Measurements from ENCODE around the gene UBE2K.
"Not testable (repeated sequence)": the region's sequence is repeated elsewhere in the genome, so short reads cannot be mapped to it uniquely, and the experiment has no call there.

UBE2K gene

DNA sequence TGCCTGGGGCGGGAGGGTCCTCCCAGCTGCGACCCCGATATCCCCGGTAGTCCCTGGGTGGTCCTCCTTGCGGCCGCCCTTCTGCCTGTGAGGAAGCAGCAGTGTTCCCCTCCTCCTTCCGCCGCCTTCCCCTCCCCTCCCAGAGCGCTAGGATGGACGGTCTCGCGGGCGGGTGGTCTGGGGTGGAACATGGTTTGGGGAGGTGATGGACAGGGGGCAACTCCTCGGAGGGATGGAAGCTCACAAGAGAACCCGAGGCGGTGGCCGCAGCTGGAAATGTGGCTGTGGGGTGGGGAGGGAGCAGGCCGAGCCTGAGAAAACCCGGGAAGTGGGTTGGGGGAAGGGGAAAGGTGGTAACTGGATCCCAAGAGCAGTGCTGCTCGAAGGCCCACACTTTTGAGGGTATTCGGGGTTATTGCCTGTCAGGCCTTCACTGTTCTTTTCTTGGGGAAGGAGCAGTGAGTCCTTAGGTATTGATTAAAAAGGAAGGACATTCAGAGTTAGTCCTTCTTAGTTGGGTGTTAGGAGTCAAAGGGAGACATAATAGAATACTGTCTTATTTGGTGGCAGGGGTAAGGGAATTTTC lies 581 bp downstream of the UBE2K start:
- DNase-seq: no peak

DNA sequence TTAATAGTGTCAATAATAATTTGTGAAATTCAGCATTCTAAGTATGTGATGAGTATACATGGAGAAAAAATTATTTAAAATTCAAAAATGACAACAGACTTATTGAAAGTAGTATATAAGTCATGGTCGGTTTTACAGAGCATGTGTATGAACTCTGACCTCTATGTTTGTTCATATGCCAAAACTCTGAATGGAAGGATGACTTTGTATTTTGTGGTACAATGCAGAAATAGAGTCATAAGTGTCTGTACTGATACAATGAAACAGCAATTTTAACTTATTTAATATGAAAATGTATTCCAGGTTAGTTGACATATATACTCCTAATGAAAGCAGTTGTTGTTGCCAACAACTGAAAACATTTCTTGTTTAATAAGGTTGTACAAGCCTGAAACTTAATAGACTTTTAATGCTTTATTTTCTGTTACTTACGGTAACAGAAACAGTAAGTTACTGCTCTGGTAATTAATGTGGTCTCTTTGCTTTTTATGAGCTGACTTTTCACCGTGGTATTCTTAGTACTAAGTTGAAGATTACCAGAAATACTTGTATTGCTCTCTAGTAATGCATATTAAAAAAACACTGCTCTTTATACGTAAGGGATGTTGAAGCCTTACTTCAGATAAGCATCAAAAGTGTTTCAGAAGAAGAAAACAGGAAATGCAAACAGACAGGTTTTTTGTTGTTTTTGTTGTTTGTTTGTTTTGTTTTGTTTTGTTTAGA lies 1.9 kb downstream of the UBE2K start:
- DNase-seq: no peak

DNA sequence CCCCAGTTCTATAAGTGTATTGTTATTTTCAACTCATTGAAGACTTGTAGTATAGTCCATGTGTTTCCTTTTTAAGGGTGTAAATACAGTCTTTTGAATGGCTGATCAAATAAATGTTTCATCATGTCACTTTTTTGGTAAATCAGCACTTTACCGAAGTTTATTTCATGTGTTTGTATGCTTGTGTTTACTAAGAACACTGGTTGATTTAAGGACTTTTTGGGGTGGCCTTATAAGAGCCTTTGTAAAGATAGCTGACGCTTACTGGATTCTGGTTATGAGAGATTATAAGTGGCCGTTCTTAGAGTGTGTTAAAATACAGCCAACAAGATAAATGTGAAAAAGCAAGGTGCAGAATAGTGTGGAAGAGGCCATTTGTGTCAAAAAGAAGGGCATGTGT lies 2.6 kb downstream of the UBE2K start:
- DNase-seq: no peak

DNA sequence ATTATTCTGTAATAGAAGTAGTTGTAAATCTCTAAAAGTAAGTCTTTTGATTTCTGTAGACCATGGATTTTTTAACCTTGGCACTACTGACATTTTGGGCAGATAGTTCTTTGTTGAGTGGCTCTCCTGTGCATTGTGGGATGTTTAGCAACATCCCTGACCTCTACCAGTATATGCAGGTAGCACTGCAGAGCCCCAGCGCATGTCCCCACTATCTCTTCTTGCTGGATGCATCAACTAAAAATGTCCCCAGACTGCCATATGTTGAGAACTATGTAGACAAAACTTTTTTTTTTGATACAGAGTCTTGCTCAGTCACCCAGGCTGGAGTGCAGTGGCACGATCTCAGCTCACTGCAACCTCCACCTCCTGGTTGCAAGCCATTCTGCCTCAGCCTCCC lies 4.8 kb downstream of the UBE2K start:
- no peak for DNase-seq

DNA sequence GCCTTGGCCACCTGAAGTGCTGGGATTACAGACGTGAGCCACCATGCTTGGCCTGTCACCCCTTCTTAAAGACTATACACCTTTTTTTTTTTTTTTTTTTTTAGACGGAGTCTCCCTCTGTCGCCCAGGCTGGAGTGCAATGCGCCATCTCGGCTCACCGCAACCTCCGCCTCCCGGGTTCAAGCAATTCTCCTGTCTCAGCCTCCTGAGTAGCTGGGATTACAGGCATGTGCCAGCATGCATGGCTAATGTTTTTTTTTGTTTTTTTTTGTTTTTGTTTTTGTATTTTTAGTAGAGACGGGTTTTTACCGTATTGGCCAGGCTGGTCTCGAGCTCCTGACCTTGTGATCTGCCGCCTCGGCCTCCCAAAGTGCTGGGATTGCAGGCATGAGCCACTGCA lies 6.9 kb downstream of the UBE2K start:
- not testable (repeated sequence) for DNase-seq

DNA sequence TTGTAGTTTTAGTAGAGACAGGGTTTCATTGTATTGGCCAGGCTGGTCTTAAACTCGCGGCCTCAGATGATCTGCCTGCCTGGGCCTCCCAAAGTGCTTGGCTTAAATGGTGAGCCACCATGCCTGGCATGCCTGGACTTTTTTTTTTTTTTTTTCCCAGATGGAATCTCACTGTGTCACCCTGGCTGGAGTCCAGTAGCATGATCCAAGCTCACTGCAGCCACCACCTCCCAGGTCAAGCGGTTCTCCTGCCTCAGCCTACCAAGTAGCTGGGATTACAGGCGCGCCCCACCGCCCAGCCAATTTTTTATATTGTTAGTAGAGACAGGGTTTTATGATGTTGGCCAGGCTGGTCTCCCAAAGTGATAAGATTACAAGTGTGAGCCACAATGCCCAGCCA lies 8.4 kb downstream of the UBE2K start:
- no peak for DNase-seq

DNA sequence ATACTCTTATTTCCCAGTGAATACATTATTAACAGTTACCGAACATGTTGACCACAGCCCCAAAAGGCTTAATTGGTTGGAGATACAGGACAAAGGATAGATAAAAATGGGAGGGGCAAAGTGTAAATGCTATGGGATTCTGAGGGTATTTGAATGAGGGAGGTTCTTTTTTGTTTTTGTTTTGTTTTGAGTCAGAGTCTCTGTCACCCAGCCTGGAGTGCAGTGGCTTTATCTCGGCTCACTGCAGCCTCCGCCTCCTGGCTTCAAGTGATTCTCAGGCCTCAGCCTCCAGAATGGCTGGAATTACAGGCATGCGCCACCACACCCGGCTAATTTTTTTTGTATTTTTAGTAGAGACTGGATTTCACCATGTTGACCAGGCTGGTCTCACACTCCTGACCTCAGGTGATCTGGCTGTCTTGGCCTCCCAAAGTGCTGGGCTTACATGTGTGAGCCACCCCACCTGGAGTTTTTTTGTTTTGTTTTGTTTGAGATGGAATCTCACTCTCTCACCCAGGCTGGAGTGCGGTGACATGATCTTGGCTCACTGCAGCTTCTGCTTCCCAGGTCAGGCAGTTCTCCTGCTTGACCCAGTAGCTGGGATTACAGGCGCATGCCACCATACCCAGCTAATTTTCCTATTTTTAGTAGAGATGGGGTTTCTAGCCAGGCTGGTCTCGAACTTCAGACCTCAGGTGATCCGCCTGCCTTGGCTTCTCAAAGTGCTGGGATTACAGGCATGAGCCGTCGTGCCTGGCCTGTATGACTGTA lies 9.0 kb downstream of the UBE2K start:
- no peak for DNase-seq

DNA sequence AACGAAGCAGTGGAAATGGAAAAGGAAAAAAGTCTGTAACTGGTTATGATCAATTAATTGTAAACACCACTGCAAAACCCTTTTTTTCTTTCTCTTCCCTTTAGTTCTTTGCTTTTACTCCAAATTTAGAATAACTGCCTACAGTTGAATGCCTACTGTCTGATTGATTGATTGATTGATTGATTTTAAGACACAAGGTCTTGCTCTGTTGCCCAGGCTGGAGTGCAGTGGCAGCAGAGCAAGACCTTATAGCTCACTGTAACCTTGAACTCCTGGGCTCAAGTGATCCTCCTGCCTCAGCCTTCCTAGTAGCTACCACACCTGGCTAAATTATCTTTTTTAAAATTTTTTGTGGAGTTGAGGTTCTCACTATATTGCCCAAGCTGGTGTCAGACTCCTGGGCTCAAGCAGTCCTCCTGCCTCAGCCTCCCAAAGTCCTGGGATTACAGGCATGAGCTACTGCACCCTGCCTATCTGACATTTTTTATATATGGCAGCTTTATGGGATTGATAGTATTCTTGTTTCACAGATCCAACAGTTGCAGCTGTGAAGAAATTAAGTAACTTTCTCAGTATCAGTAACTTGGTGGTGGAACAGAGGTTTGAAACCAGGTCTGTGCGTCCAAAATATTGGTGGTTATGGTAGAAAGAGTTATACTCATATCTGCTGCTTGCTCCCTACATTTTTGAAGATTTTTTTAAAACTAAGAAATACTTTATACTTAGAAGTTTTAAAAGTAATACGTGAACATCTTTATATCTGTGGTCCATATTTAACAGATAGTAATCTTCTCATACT lies 12.4 kb downstream of the UBE2K start:
- no peak for DNase-seq

DNA sequence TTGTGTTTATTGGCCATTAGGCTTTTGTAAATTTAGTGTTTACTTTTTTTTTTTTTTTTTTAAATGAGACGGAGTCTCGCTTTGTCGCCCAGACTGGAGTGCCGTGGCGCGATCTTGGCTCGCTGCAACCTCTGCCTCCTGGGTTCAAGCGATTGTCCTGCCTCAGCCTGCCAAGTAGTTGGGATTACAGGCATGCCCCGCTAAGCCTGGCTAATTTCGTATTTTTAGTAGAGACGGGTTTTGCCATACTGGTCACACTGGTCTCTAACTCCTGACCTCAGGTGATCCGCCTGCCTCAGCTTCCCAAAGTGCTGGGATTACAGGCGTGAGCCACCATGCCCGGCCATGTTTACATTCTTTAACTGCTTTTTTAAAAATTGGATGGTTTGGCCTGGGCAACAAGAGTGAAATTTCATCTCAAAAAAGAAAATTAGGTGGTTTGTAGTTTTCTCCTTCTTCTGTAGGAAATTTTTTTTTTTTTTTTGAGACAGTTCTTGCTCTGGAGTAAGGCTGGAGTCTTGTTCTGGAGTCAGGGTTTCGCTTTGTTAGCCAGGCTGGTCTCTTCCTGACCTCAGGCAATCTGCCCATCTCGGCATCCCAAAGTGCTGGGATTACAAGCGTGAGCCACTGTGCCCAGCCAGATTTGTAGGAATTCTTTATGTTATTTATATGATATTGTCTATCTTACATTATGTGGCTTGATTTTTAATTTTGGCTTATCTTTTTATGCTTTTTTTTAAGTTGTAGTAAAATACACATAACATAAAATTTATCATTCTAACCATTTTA lies 15.1 kb downstream of the UBE2K start:
- DNase-seq: no peak

DNA sequence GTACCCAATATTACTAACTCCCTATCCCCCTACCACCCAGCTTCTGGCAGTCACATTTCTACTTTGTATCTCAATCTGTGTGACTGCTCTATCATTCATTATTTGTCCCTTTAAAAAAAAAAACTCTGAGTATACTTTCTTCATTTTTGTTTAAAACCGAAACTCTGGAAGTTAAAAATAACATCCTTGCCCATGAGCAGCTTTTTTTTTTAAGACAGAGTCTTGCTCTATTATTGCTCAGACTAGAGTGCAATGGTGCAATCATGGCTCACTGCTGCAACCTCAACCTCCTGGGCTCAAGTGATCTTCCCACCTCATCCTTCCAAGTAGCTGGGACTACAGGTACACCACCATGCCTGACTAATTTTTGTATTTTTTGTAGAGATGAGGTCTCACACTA lies 15.8 kb downstream of the UBE2K start:
- no peak for DNase-seq

DNA sequence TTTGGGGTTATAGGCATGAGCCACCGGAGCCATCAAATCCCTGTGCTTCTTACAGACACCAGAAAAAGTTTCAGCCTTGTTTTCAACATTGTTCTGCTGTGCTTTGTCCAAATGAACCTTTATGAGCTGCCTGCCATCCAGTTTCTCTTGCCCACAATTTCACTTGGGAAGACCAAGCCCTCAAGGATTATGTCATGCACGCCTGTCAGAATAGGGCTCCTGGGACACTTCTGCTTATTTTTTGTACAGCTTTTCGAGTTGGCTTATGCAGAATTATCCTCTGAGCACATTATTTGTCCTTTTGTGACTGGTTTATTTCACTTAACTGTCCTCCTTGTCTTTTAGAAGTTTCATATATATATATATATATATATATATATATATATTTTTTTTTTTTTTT lies 16.2 kb downstream of the UBE2K start:
- DNase-seq: no peak

DNA sequence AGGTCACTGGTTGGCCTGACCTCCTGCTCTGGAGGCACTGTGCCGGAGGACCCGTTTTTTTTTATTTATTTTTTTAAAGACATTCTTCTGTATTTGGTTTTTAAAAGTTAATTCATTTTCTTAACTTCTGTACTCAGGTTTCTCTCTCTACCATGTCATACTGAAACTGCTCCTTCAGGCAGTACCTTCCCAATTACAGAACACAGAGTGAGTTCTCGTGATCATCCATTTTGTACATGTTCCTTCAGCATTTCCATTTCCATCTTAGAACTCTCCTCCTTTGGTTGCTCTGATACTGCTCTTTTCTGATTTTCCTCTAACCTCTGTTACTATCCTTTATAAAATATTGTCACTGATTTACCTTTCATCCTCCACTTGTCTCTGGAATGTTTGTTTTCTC lies 17.9 kb downstream of the UBE2K start:
- DNase-seq: no peak

DNA sequence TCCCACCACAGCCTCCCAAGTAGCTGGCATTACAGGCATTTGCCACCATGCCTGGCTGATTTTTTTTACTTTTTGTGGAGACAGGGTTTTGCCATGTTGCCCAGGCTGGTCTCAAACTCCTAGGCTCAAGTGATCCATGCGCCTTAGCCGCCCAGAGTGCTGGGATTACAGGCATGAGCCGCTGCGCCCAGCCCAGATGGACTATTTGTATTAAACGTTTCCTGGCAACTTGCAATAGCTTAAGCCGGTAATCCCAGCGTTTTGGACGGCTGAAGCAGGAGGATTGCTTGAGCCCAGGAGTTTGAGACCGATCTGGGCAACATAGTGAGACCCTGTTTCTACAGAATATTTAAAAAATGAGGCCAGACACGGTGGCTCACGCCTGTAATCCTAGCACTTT lies 18.4 kb downstream of the UBE2K start:
- no peak for DNase-seq

DNA sequence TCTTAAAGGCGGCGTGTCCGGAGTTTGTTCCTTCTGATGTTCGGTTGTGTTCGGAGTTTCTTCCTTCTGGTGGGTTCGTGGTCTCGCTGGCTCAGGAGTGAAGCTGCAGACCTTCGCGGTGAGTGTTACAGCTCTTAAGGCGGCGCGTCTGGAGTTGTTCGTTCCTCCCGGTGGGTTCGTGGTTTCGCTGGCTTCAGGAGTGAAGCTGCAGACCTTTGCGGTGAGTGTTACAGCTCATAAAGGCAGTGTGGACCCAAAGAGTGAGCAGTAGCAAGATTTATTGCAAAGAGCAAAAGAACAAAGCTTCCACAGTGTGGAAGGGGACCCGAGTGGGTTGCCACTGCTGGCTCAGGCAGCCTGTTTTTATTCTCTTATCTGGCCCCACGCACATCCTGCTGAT lies 19.8 kb downstream of the UBE2K start:
- not testable (repeated sequence) for DNase-seq

DNA sequence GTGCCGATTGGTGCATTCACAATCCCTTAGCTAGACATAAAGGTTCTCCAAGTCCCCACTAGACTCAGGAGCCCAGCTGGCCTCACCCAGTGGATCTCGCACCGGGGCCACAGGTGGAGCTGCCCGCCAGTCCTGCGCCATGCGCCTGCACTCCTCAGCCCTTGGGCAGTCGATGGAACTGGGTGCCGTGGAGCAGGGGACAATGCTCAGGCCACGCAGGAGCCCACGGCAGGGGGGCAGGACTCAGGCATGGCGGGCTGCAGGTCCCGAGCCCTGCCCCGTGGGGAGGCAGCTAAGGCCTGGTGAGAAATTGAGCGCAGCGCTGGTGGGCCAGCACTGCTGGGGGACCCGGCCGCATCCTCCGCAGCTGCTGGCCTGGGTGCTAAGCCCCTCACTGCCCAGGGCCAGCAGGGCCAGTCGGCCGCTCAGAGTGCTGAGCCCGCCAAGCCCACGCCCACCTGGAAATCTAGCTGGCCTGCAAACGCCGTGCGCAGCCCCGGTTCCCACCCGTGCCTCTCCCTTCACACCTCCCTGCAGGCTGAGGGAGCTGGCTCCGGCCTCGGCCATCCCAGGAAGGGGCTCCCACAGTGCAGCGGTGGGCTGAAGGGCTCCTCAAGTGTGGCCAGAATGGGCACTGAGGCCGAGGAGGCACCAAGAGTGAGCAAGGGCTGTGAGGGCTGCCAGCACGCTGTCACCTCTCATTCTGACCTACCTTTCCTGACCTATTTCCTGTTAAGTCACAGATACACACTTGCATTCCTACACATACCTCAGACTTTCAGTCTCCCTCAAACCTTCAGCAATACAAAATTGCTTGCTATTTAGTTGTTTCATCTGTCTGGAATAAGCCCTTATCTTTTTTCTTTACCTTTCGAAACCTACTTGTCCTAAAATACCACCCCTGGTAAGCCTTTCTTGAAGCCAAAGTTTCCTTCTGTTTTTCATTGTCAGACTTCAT lies 20.7 kb downstream of the UBE2K start:
- DNase-seq: no peak

DNA sequence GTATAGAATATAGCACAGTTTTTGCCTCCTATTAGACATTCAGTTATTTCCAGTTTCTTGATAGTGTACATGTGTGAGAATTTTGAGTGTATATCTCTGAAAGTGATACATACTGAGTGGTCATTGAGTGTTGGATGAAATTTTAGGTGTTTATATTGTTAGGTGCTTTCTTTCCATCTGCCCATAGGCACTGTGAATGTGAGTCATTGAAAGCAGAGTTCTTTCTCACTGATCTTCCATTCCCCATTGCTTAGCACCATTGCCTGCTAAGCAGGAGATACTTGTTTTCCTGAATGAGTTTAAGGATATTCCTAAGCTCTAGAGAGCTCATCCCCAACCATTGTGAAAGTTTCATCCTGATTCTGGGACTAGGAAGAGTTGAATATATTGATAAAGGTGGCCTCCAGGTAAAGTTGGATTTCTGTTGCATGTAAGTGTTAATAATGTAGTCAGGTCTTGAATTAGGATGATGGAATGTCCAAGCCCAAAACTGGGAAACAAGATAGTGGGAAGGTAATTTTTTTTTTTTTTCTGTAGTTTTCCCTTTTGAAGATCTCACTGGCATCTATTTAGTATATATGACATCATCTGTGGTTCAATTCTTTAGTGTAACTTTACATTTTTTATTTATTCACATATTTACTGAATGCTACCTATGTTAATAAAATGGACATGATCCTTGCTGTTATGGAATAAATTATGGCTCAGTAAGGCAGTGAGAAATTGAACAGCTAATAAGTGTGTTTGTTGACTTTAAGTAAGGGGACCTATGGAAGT lies 22.1 kb downstream of the UBE2K start:
- no peak for DNase-seq

DNA sequence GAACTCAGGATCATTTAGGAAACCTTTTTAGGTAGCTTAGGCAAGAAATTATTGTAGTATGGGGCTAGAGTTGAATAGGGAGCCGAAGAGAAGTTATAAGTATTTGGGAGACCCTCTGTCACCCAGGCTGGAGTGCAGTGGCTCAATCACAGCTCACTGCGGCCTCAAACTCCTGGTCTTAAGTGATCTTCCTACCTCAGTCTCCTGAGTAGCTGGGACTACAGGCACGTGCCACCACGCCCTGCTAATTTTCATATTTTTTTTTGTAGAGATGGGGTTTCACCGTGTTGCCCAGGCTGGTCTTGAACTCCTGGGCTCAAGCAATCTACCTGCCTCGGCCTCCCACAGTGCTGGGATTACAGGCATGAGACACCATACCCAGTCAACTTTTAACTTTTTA lies 23.3 kb downstream of the UBE2K start:
- not testable (repeated sequence) for DNase-seq

DNA sequence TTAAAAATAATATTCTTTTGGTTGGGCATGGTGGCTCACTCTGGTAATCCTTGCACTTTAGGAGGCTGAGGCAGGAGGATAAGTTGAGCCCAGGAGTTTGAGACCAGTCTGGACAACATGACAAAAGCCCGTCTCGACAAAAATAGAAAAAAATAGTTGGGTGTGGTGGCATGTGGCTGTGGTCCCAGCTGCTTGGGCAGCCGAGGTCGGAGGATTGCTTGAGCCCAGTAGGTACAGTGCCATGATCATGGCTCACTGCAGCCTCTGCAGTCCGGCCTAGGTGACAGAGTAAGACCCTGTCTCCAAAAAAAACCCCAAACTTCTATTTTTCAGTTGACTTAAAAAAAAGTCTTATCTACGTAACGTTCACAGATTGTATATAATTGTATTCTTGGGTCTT lies 23.9 kb downstream of the UBE2K start:
- no peak for DNase-seq

DNA sequence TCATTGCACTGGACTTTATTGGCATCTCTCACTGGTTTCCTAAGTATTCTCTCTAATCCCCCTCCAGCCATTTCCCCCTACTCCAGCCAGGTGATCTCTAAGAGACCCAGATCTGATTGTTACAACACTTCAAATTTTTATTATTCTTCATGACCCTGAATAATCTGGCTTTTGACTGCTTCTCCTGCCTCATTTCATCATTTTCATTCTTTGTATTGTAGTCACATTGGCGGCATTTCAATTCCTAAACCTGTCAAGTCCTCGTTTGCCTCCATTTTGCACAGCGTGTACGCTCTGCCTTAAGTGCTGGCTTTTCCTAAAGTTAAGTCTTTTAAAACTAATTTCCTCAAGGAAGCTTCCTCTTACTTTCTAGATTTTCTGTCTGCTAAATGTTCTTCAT lies 31.6 kb downstream of the UBE2K start:
- DNase-seq: no peak

DNA sequence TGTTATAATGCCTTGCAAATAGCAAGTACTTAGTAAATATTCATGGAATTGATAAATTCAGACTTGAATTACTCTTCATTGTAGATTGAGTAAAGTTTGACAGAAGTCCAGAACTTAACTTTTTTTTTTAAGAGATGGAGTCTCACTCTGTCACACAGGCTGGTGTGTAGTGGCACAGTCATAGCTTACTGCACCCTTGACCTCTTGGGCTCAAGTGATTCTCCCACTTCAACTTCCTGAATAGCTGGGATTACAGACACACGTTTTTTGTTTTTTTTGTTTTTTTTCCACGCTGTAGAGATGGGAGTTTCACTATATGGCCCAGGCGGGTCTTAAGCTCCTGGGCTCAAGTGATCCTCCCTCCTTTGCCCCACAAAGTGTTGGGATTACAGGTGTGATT lies 32.1 kb downstream of the UBE2K start:
- DNase-seq: no peak

DNA sequence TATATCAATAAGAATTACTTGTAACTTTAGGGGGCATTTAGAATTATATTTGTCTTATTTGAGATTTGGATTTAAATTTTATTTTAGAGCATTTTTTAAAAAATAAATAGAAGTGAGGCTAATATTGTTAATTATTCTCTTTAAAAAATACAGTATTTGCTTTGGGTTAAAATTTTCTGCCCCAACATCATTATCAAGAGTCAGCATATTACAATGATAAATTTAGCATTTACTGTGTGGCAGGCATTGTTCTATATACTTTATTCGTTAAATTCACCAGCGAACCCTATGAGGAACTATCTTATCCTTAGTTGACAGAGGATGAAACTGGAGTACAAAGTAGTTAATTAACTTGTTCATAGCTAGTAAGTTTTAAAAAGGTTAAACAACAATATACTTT lies 34.0 kb downstream of the UBE2K start:
- DNase-seq: no peak
